Loucy (cell line): ENCODE results near the gene UNC45A.

Experiments
- CTCF ChIP-seq: fragments of 200-600 bp; sonication (generic); conservative IDR thresholded peaks from 2 replicates; pipeline ENCODE4 v1.5.1; 2014; ENCODE audit warnings: mild to moderate bottlenecking, antibody characterized with exemption, low read length
- EZH2phosphoT487 ChIP-seq: fragments of 200-600 bp; IDR thresholded peaks from 2 replicates; pipeline ENCODE4 v1.6.1; 2018; ENCODE audit warnings: antibody characterized with exemption, mild to moderate bottlenecking, moderate library complexity, borderline replicate concordance

GRCh38 chr15:90907051-90907660, 27.9 kb upstream of the UNC45A start:
- TF ChIP-seq CTCF (no peak), EZH2phosphoT487 (no peak)
